ENCODE results near the gene HIVEP1. TPM values are rescaled to one million over a fixed set of nuclear protein-coding genes. Genes with fewer than 3 reads are reported as not detected.

Gene HIVEP1
- total and polyA plus RNA-seq, 3 experiments from 2014 or later = 2.8 to 37.1 (median 33.5) TPM

- H3K36me3 ChIP-seq (ENCODE audit: insufficient read depth, low read length) = no peaks in the 10 kb centered on the region
- Mint-ChIP-seq H3K4me3 (no peak overlapping the region), H3K9me3 (peaks cover 15 to 24% (median 20%) of the 10 kb centered on the region in 5 donors), H3K4me1 (peaks cover 33 to 73% (median 60%) of the 10 kb centered on the region in 3 donors), H3K27ac (no peak overlapping the region), H3K27me3 (no peaks in the 10 kb centered on the region), H3K36me3 (peaks cover 7 to 26% (median 17%) of the 10 kb centered on the region in 3 donors)
- H3K27me3 ChIP-seq (ENCODE audit: insufficient read depth, low read length, poor library complexity, severe bottlenecking) = no peaks in the 10 kb centered on the region
- no peak overlapping the region for H3K27ac ChIP-seq (ENCODE audit: low read depth, low read length)
- peaks cover 30% of the 10 kb centered on the region for H3K4me1 ChIP-seq (ENCODE audit: insufficient read depth, low read length)
- POLR2A ChIA-PET = no interaction called here
- DNase-seq = no peak
- H3K4me3 ChIP-seq (ENCODE audit: low read length) = no peak overlapping the region
- CTCF ChIA-PET = no interaction called here
- no peaks in the 10 kb centered on the region for H3K9me3 ChIP-seq (ENCODE audit: low read length)
These were observed 21.7 kb downstream of the HIVEP1 start for GRCh38 chr6:12033770-12034169.

GRCh38 chr6:12034349-12034748 is 22.2 kb downstream of the HIVEP1 start:
- Histone ChIP-seq H3K27ac (ENCODE audit: low read depth, low read length) (no peak overlapping the region), H3K9me3 (ENCODE audit: low read length) (no peaks in the 10 kb centered on the region), H3K36me3 (ENCODE audit: insufficient read depth, low read length) (no peaks in the 10 kb centered on the region), H3K4me3 (ENCODE audit: low read length) (no peak overlapping the region), H3K27me3 (ENCODE audit: insufficient read depth, low read length, poor library complexity, severe bottlenecking) (no peaks in the 10 kb centered on the region), H3K4me1 (ENCODE audit: insufficient read depth, low read length) (peaks cover 30% of the 10 kb centered on the region)
- no peak for DNase-seq
- no peaks in the 10 kb centered on the region for H3K27me3 Mint-ChIP-seq
- ChIA-PET POLR2A (no interaction called here), CTCF (no interaction called here)
- peaks cover 10 to 18% (median 17%) of the 10 kb centered on the region in 5 donors for H3K9me3 Mint-ChIP-seq
- H3K4me3 Mint-ChIP-seq = no peak overlapping the region
- peaks cover 6 to 20% (median 14%) of the 10 kb centered on the region in 3 donors for H3K36me3 Mint-ChIP-seq
- H3K27ac Mint-ChIP-seq = peak overlapping the region in 2 of 8 donors; percentile 19 to 37
- H3K4me1 Mint-ChIP-seq = peaks cover 33 to 73% (median 66%) of the 10 kb centered on the region in 3 donors

GRCh38 chr6:12034837-12035236 is 22.7 kb downstream of the HIVEP1 start:
- no peak for DNase-seq
- Mint-ChIP-seq H3K4me3 (no peak overlapping the region), H3K4me1 (peaks cover 33 to 77% (median 71%) of the 10 kb centered on the region in 3 donors), H3K9me3 (peaks cover 6 to 14% (median 14%) of the 10 kb centered on the region in 5 donors), H3K36me3 (peaks cover 5 to 17% (median 12%) of the 10 kb centered on the region in 3 donors), H3K27me3 (no peaks in the 10 kb centered on the region), H3K27ac (peak overlapping the region in 2 of 8 donors; percentile 19 to 37)
- H3K9me3 ChIP-seq (ENCODE audit: low read length) = no peaks in the 10 kb centered on the region
- ChIA-PET CTCF (no interaction called here), POLR2A (no interaction called here)
- H3K27me3 ChIP-seq (ENCODE audit: insufficient read depth, low read length, poor library complexity, severe bottlenecking) = no peaks in the 10 kb centered on the region
- H3K36me3 ChIP-seq (ENCODE audit: insufficient read depth, low read length) = no peaks in the 10 kb centered on the region
- H3K4me3 ChIP-seq (ENCODE audit: low read length) = no peak overlapping the region
- no peak overlapping the region for H3K27ac ChIP-seq (ENCODE audit: low read depth, low read length)
- H3K4me1 ChIP-seq (ENCODE audit: insufficient read depth, low read length) = peaks cover 30% of the 10 kb centered on the region

- Mint-ChIP-seq H3K9me3 (no peaks in the 10 kb centered on the region), H3K4me3 (no peak overlapping the region), H3K27me3 (no peaks in the 10 kb centered on the region), H3K27ac (peak overlapping the region in 1 of 8 donors; percentile 0), H3K36me3 (peaks cover under 1 to 4% (median 2%) of the 10 kb centered on the region in 3 donors), H3K4me1 (peaks cover 28 to 77% (median 63%) of the 10 kb centered on the region in 3 donors)
- no peaks in the 10 kb centered on the region for H3K9me3 ChIP-seq (ENCODE audit: low read length)
- no peak for DNase-seq
- ChIA-PET CTCF (no interaction called here), POLR2A (no interaction called here)
- H3K36me3 ChIP-seq (ENCODE audit: insufficient read depth, low read length) = no peaks in the 10 kb centered on the region
- peaks cover 30% of the 10 kb centered on the region for H3K4me1 ChIP-seq (ENCODE audit: insufficient read depth, low read length)
- H3K4me3 ChIP-seq (ENCODE audit: low read length) = no peak overlapping the region
- no peaks in the 10 kb centered on the region for H3K27me3 ChIP-seq (ENCODE audit: insufficient read depth, low read length, poor library complexity, severe bottlenecking)
- H3K27ac ChIP-seq (ENCODE audit: low read depth, low read length) = no peak overlapping the region
These were observed 24.7 kb downstream of the HIVEP1 start for GRCh38 chr6:12036766-12037165.

GRCh38 chr6:12037798-12038197 is 25.7 kb downstream of the HIVEP1 start:
- no peaks in the 10 kb centered on the region for H3K27me3 Mint-ChIP-seq
- H3K36me3 ChIP-seq (ENCODE audit: insufficient read depth, low read length) = no peaks in the 10 kb centered on the region
- no peaks in the 10 kb centered on the region for H3K27me3 ChIP-seq (ENCODE audit: insufficient read depth, low read length, poor library complexity, severe bottlenecking)
- peak overlapping the region in 3 of 8 donors; percentile 30 to 70 (median 45) for H3K27ac Mint-ChIP-seq
- DNase-seq = no peak
- peaks cover 30% of the 10 kb centered on the region for H3K4me1 ChIP-seq (ENCODE audit: insufficient read depth, low read length)
- ChIA-PET POLR2A (no interaction called here), CTCF (no interaction called here)
- peaks cover 0 to 4% (median 2%) of the 10 kb centered on the region in 3 donors for H3K36me3 Mint-ChIP-seq
- no peaks in the 10 kb centered on the region for H3K9me3 ChIP-seq (ENCODE audit: low read length)
- H3K27ac ChIP-seq (ENCODE audit: low read depth, low read length) = no peak overlapping the region
- no peak overlapping the region for H3K4me3 Mint-ChIP-seq
- H3K4me3 ChIP-seq (ENCODE audit: low read length) = no peak overlapping the region
- no peaks in the 10 kb centered on the region for H3K9me3 Mint-ChIP-seq
- peaks cover 27 to 73% (median 58%) of the 10 kb centered on the region in 3 donors for H3K4me1 Mint-ChIP-seq

GRCh38 chr6:12039540-12040459 is 27.7 kb downstream of the HIVEP1 start:
- Histone ChIP-seq H3K4me3 (ENCODE audit: low read length) (no peak overlapping the region), H3K36me3 (ENCODE audit: insufficient read depth, low read length) (no peaks in the 10 kb centered on the region), H3K4me1 (ENCODE audit: insufficient read depth, low read length) (peaks cover 30% of the 10 kb centered on the region), H3K9me3 (ENCODE audit: low read length) (no peaks in the 10 kb centered on the region), H3K27me3 (ENCODE audit: insufficient read depth, low read length, poor library complexity, severe bottlenecking) (no peaks in the 10 kb centered on the region), H3K27ac (ENCODE audit: low read depth, low read length) (no peak overlapping the region)
- POLR2A ChIA-PET = no interaction called here
- peaks cover 0 to 4% (median 2%) of the 10 kb centered on the region in 3 donors for H3K36me3 Mint-ChIP-seq
- no peak overlapping the region for H3K4me3 Mint-ChIP-seq
- no peaks in the 10 kb centered on the region for H3K9me3 Mint-ChIP-seq
- H3K4me1 Mint-ChIP-seq = peaks cover 27 to 63% (median 53%) of the 10 kb centered on the region in 3 donors
- peak overlapping the region in 2 of 8 donors; percentile 2 to 26 for H3K27ac Mint-ChIP-seq
- DNase-seq = no peak
- CTCF ChIA-PET = no interaction called here
- H3K27me3 Mint-ChIP-seq = no peaks in the 10 kb centered on the region

- Histone ChIP-seq H3K4me1 (ENCODE audit: insufficient read depth, low read length) (peaks cover 19% of the 10 kb centered on the region), H3K27ac (ENCODE audit: low read depth, low read length) (no peak overlapping the region)
- POLR2A ChIA-PET = no interaction called here
These were observed 35.2 kb downstream of the HIVEP1 start for GRCh38 chr6:12047304-12047703.

GRCh38 chr6:12047792-12048432 is 35.8 kb downstream of the HIVEP1 start:
- no peak overlapping the region for H3K27ac ChIP-seq (ENCODE audit: low read depth, low read length)
- peak overlapping the region in 3 of 8 donors; percentile 26 to 34 (median 32) for H3K27ac Mint-ChIP-seq
- H3K36me3 ChIP-seq (ENCODE audit: insufficient read depth, low read length) = no peaks in the 10 kb centered on the region
- CTCF ChIA-PET = no interaction called here
- no peaks in the 10 kb centered on the region for H3K9me3 Mint-ChIP-seq
- DNase-seq = no peak
- H3K4me1 Mint-ChIP-seq = peaks cover 35 to 69% (median 69%) of the 10 kb centered on the region in 3 donors
- H3K9me3 ChIP-seq (ENCODE audit: low read length) = no peaks in the 10 kb centered on the region
- H3K36me3 Mint-ChIP-seq = peaks cover 0 to 5% (median 0%) of the 10 kb centered on the region in 3 donors
- POLR2A ChIA-PET = no interaction called here
- peak overlapping the region in 1 of 7 donors; percentile 14 for H3K4me3 Mint-ChIP-seq
- no peaks in the 10 kb centered on the region for H3K27me3 Mint-ChIP-seq
- H3K4me1 ChIP-seq (ENCODE audit: insufficient read depth, low read length) = peaks cover 25% of the 10 kb centered on the region
- H3K4me3 ChIP-seq (ENCODE audit: low read length) = no peak overlapping the region
- H3K27me3 ChIP-seq (ENCODE audit: insufficient read depth, low read length, poor library complexity, severe bottlenecking) = no peaks in the 10 kb centered on the region

More at GRCh38 chr6:12047304-12047703, 35.2 kb downstream of the HIVEP1 start:
- Histone ChIP-seq H3K9me3 (ENCODE audit: low read length) (no peaks in the 10 kb centered on the region), H3K27me3 (ENCODE audit: insufficient read depth, low read length, poor library complexity, severe bottlenecking) (no peaks in the 10 kb centered on the region), H3K4me3 (ENCODE audit: low read length) (no peak overlapping the region), H3K36me3 (ENCODE audit: insufficient read depth, low read length) (no peaks in the 10 kb centered on the region)
- Mint-ChIP-seq H3K4me3 (no peak overlapping the region), H3K27ac (peak overlapping the region in 2 of 8 donors; percentile 13 to 34), H3K4me1 (peaks cover 31 to 63% (median 63%) of the 10 kb centered on the region in 3 donors), H3K9me3 (no peaks in the 10 kb centered on the region), H3K27me3 (no peaks in the 10 kb centered on the region), H3K36me3 (peaks cover 0 to 5% (median 0%) of the 10 kb centered on the region in 3 donors)
- no peak for DNase-seq
- CTCF ChIA-PET = no interaction called here

All from CD8-positive, alpha-beta memory T cell (primary cell).